Chondrocyte (in vitro differentiated cells): Measurements from ENCODE around the gene MON2. TPM values are rescaled to one million over a fixed set of nuclear protein-coding genes. Genes with fewer than 3 reads are reported as not detected.
"Not testable (repeated sequence)": the region's sequence is repeated elsewhere in the genome, so short reads cannot be mapped to it uniquely, and the experiment has no call there.

ENCODE experiments used
- DNase-seq: peaks from one replicate; pipeline ENCODE4 v3.0.0; 2021; ENCODE audit warnings: mixed read lengths, low spot score
- H3K27ac Mint-ChIP-seq: one replicate; pipeline ENCODE4 v1.8.0; 2021; ENCODE audit warnings: mild to moderate bottlenecking, moderate library complexity, mixed read lengths; ENCODE audit not compliant: unreplicated experiment
- H3K27me3 Mint-ChIP-seq: 2 replicates; pipeline ENCODE4 v1.8.0; 2021; ENCODE audit warnings: low read depth, mixed read lengths
- H3K36me3 Mint-ChIP-seq: 2 replicates; pipeline ENCODE4 v1.8.0; 2021; ENCODE audit warnings: low read depth, mixed read lengths
- H3K4me1 Mint-ChIP-seq: 2 replicates; pipeline ENCODE4 v1.8.0; 2021; ENCODE audit warnings: low read depth, mild to moderate bottlenecking, mixed read lengths
- H3K4me3 Mint-ChIP-seq: one replicate; pipeline ENCODE4 v1.8.0; 2021; ENCODE audit warnings: mild to moderate bottlenecking, moderate library complexity, mixed read lengths; ENCODE audit not compliant: unreplicated experiment
- H3K9me3 Mint-ChIP-seq: 2 replicates; pipeline ENCODE4 v1.8.0; 2021; ENCODE audit warnings: low read depth, mixed read lengths
- CTCF ChIP-seq: fragments of 200-600 bp; sonication (generic); IDR thresholded peaks from 2 replicates; pipeline ENCODE4 v1.5.0; 2021; ENCODE audit warnings: antibody characterized with exemption, mild to moderate bottlenecking, moderate library complexity
- total RNA-seq: library from RNA; stranded (reverse); gene quantifications from 3 replicates; pipeline ENCODE4 v1.2.1, GENCODE V29; 2021

The MON2 gene
- total RNA-seq, 1 donor from 2014 or later = 47.2 TPM

GRCh38 chr12:62458626-62459025 is 8.0 kb upstream of the MON2 start:
- H3K4me1 Mint-ChIP-seq = no peaks in the 10 kb centered on the region
- H3K4me3 Mint-ChIP-seq = no peak overlapping the region
- peaks cover 4% of the 10 kb centered on the region for H3K36me3 Mint-ChIP-seq
- H3K27ac Mint-ChIP-seq = no peak overlapping the region
- H3K9me3 Mint-ChIP-seq = peaks cover 19% of the 10 kb centered on the region
- DNase-seq = no peak
- H3K27me3 Mint-ChIP-seq = no peaks in the 10 kb centered on the region
- TF ChIP-seq CTCF = no peak

GRCh38 chr12:62459976-62460375 is 6.7 kb upstream of the MON2 start:
- H3K36me3 Mint-ChIP-seq = peaks cover 4% of the 10 kb centered on the region
- no peak overlapping the region for H3K27ac Mint-ChIP-seq

GRCh38 chr12:62461171-62461837 is 5.3 kb upstream of the MON2 start:
- not testable (repeated sequence) for H3K4me3 Mint-ChIP-seq, H3K36me3 Mint-ChIP-seq, DNase-seq, H3K27me3 Mint-ChIP-seq, H3K27ac Mint-ChIP-seq
- Mint-ChIP-seq H3K4me1 (peaks cover 10% of the 10 kb centered on the region), H3K9me3 (peaks cover 23% of the 10 kb centered on the region)

More at GRCh38 chr12:62459976-62460375, 6.7 kb upstream of the MON2 start:
- H3K4me1 Mint-ChIP-seq = no peaks in the 10 kb centered on the region
- no peak overlapping the region for H3K4me3 Mint-ChIP-seq
- no peaks in the 10 kb centered on the region for H3K27me3 Mint-ChIP-seq
- H3K9me3 Mint-ChIP-seq = peaks cover 23% of the 10 kb centered on the region
- TF ChIP-seq CTCF = no peak
- no peak for DNase-seq

- peaks cover 23% of the 10 kb centered on the region for H3K9me3 Mint-ChIP-seq
- not testable (repeated sequence) for H3K27me3 Mint-ChIP-seq, H3K36me3 Mint-ChIP-seq, H3K27ac Mint-ChIP-seq, DNase-seq, H3K4me3 Mint-ChIP-seq
- peaks cover 18% of the 10 kb centered on the region for H3K4me1 Mint-ChIP-seq
Observed at GRCh38 chr12:62463252-62463651, 3.4 kb upstream of the MON2 start.

- peak overlapping the region; percentile 93 for H3K27ac Mint-ChIP-seq
- peak overlapping the region; percentile 96 for H3K4me3 Mint-ChIP-seq
- H3K27me3 Mint-ChIP-seq = no peaks in the 10 kb centered on the region
- H3K9me3 Mint-ChIP-seq = peaks cover 20% of the 10 kb centered on the region
- no peaks in the 10 kb centered on the region for H3K36me3 Mint-ChIP-seq
- no peak for DNase-seq
- H3K4me1 Mint-ChIP-seq = peaks cover 28% of the 10 kb centered on the region
- no peak for TF ChIP-seq CTCF
Observed at GRCh38 chr12:62466018-62466593, 520 bp upstream of the MON2 start.

- Mint-ChIP-seq H3K9me3 (peaks cover 5% of the 10 kb centered on the region), H3K4me1 (peaks cover 28% of the 10 kb centered on the region), H3K36me3 (no peaks in the 10 kb centered on the region), H3K27ac (no peak overlapping the region), H3K4me3 (peak overlapping the region; percentile 96), H3K27me3 (no peaks in the 10 kb centered on the region)
- DNase-seq = no peak
- TF ChIP-seq CTCF = no peak
Observed at GRCh38 chr12:62468397-62468796, 1.8 kb downstream of the MON2 start.
